Measurements from ENCODE around the gene CYB561D1.

- no peak for TF ChIP-seq POLR2A (IDR thresholded peaks at IDR 0.05; ENCODE audit: low read depth, low read length)
- TF ChIP-seq POLR2AphosphoS5 (IDR thresholded peaks at IDR 0.05; ENCODE audit: low read depth, low read length) = no peak
- no peak for TF ChIP-seq TAF1 (IDR thresholded peaks at IDR 0.05; ENCODE audit: borderline replicate concordance, low read depth, low read length)
Measured at GRCh38 chr1:109500941-109501381, 7.1 kb downstream of the CYB561D1 start.

Data from GM12892 (cell line).